Colonic mucosa (tissue), 4 donors: ENCODE results near the gene RPS6KC1. TPM values are rescaled to one million over a fixed set of nuclear protein-coding genes. Genes with fewer than 3 reads are reported as not detected.
"Not testable (repeated sequence)": the region's sequence is repeated elsewhere in the genome, so short reads cannot be mapped to it uniquely, and the experiment has no call there.

ENCODE experiments used
- DNase-seq: peaks from one replicate; pipeline ENCODE4 v3.0.0-alpha.2; 2020
- H3K27ac ChIP-seq: fragments of 200-600 bp; one replicate; pipeline ENCODE4 v1.8.0; 2021
- H3K27me3 ChIP-seq: fragments of 200-600 bp; one replicate; pipeline ENCODE4 v1.8.0; 2021
- H3K36me3 ChIP-seq: fragments of 200-600 bp; one replicate; pipeline ENCODE4 v1.8.0; 2021
- H3K4me1 ChIP-seq: fragments of 200-600 bp; one replicate; pipeline ENCODE4 v1.8.0; 2021; ENCODE audit warnings: mild to moderate bottlenecking
- H3K4me3 ChIP-seq: fragments of 200-600 bp; one replicate; pipeline ENCODE4 v1.8.0; 2021
- H3K9ac ChIP-seq, 2 donors: one replicate each; pipeline ENCODE4 v1.7.0; 2013; ENCODE audit warnings: control low read depth in 2 of 2, low read depth in 2 of 2, low read length in 2 of 2
- H3K9me3 ChIP-seq: fragments of 200-600 bp; one replicate; pipeline ENCODE4 v1.8.0; 2021
- intact Hi-C: fragments of 100-400 bp; cut with DNase I; formaldehyde crosslinking; loops from one replicate; pipeline ENCODE4 v1.14.1; 2022
- total RNA-seq, 2 donors: library from RNA; stranded (reverse); fragmentation: NEBNext Ultra II Directional in 1 of 2; extraction: Animal tissue kit (Norgen Biotek cat#: 25700) in 1 of 2; gene quantifications; one replicate each; pipeline ENCODE4 v1.2.1, GENCODE V29; 2021
- TF ChIP-seq, protein P1 (sequence below): fragments of 200-600 bp; IDR thresholded peaks from one replicate; pipeline ENCODE4 v1.8.0; 2022; ENCODE audit warnings: antibody characterized with exemption, mild to moderate bottlenecking
- donor health status: healthy.
- donor health status: DM: no; HTN: no; CAD: no.
- donor health status: DM: no; HTN: no; CAD: no.

The RPS6KC1 gene
- total RNA-seq, 2 donors from 2014 or later = 8.8 to 9.6 TPM

DNA sequence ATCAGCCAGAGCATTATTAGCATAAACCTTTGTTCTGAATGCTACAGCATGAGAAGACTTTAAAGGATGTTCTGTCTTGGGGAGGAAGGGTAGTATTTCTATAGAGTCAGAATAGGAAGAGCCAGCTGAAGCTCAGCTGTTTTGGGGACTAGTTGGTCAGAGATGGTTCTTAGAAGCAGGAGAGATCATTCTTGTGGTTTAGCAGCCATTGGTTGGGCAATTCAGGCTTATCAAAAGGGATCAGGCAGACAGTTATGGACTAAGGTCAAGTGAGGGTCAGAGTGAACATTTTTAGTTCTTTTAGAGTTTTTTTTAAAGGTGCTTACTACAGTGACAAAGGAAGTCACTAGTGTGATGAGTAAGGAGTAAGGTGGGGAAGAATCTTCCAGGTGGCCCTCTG, 245.5 kb downstream of the RPS6KC1 start:
- TF ChIP-seq, protein P1, sequence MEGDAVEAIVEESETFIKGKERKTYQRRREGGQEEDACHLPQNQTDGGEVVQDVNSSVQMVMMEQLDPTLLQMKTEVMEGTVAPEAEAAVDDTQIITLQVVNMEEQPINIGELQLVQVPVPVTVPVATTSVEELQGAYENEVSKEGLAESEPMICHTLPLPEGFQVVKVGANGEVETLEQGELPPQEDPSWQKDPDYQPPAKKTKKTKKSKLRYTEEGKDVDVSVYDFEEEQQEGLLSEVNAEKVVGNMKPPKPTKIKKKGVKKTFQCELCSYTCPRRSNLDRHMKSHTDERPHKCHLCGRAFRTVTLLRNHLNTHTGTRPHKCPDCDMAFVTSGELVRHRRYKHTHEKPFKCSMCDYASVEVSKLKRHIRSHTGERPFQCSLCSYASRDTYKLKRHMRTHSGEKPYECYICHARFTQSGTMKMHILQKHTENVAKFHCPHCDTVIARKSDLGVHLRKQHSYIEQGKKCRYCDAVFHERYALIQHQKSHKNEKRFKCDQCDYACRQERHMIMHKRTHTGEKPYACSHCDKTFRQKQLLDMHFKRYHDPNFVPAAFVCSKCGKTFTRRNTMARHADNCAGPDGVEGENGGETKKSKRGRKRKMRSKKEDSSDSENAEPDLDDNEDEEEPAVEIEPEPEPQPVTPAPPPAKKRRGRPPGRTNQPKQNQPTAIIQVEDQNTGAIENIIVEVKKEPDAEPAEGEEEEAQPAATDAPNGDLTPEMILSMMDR = no peak
- Histone ChIP-seq H3K4me1 (no peaks in the 10 kb centered on the region), H3K4me3 (no peak overlapping the region), H3K27ac (no peak overlapping the region), H3K36me3 (no peaks in the 10 kb centered on the region), H3K9me3 (no peaks in the 10 kb centered on the region), H3K9ac (no peak overlapping the region), H3K27me3 (no peaks in the 10 kb centered on the region)
- DNase-seq = no peak
- intact Hi-C loops = no loop called here

DNA sequence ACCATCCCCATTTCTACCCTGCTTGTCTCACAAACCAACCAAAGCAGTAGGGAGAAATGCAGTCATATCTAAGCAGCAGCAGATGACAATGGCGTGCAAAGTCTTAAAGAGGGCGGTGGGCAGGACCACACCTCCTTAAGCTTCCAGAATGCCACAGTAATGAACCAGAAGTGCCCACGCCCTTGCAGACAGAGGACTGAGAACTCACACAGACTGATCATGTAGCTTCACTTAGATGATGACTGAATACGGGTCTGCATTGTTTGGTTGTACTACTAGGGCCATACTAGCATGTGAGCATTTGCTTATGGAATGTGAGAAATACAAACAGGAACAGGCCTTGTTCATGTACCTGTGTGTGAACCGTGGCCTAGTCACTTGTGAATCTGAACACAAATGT, 246.0 kb downstream of the RPS6KC1 start:
- Histone ChIP-seq H3K27me3 (no peaks in the 10 kb centered on the region), H3K4me3 (no peak overlapping the region), H3K4me1 (no peaks in the 10 kb centered on the region), H3K9me3 (no peaks in the 10 kb centered on the region), H3K9ac (no peak overlapping the region), H3K36me3 (no peaks in the 10 kb centered on the region), H3K27ac (no peak overlapping the region)
- intact Hi-C loops = no loop called here
- TF ChIP-seq, protein P1 = no peak
- DNase-seq = no peak

DNA sequence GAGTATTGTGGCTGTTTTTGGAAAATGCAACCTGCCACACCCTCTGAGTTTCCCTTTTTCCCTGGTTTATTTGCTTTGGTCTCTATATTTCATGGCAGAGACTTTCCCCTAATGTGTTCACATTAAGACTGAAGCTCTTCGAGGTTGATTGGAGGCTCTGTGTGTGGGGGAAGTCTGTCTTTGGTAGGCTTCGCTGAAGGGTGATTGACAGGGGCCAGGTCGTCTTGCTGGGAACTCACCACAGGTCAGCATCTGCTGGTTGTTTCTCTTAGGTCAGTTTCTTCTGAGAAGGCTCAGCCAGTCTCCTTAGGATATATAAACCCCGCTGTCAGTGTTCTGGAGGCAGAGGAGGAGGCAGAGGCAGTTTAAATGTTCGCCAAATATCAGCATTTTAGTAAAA, 249.4 kb downstream of the RPS6KC1 start:
- no peaks in the 10 kb centered on the region for H3K27me3 ChIP-seq
- H3K4me1 ChIP-seq = no peaks in the 10 kb centered on the region
- H3K27ac ChIP-seq = no peak overlapping the region
- no peaks in the 10 kb centered on the region for H3K9me3 ChIP-seq
- no peak overlapping the region for H3K9ac ChIP-seq
- intact Hi-C loops = no loop called here
- no peaks in the 10 kb centered on the region for H3K36me3 ChIP-seq
- no peak for DNase-seq
- no peak overlapping the region for H3K4me3 ChIP-seq
- TF ChIP-seq, protein P1 = no peak

DNA sequence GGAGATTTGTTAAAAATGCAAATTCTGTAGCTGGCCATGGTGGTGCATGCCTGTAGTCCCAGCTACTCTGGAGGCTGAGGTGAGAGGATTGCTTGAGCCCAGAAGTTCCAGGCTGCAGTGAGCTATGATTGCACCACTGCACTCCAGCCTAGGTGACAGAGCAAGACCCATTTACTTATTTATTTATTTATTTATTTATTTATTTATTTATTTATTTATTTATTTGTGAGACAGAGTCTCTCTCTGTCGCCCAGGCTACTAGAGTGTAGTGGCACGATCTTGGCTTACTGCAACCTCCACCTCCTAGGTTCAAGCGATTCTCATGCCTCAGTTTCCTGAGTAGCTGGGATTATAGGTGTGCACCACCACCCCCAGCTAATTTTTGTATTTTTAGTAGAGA, 250.5 kb downstream of the RPS6KC1 start:
- H3K9me3 ChIP-seq, H3K27me3 ChIP-seq, H3K27ac ChIP-seq, DNase-seq, H3K4me3 ChIP-seq, H3K36me3 ChIP-seq, H3K9ac ChIP-seq, H3K4me1 ChIP-seq, intact Hi-C loops: not testable (repeated sequence)

DNA sequence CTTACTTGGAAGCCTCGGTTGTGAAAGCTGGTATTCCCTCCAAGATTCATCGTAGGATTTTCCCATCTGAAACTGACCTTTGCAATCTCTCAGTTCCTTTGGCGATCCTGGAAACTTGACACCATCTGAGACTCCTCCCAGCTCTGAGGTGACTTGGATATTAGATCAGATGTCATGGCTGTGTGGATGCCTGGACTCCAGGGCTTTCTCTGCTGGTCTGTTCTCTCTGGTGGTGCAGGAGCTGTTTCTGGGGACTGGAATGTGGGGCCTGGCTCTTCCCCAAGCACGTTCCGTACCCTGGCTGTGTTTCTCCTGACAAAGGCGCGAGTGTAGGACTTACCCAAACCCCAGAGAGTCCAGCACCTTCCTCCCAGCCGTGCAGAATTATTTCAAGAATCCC, 252.2 kb downstream of the RPS6KC1 start:
- H3K9me3 ChIP-seq = no peaks in the 10 kb centered on the region
- no peak overlapping the region for H3K9ac ChIP-seq
- no peak for DNase-seq
- H3K27ac ChIP-seq = no peak overlapping the region
- no peaks in the 10 kb centered on the region for H3K27me3 ChIP-seq
- TF ChIP-seq, protein P1 = no peak
- no peaks in the 10 kb centered on the region for H3K4me1 ChIP-seq
- H3K4me3 ChIP-seq = no peak overlapping the region
- no peaks in the 10 kb centered on the region for H3K36me3 ChIP-seq
- intact Hi-C loops = no loop called here

DNA sequence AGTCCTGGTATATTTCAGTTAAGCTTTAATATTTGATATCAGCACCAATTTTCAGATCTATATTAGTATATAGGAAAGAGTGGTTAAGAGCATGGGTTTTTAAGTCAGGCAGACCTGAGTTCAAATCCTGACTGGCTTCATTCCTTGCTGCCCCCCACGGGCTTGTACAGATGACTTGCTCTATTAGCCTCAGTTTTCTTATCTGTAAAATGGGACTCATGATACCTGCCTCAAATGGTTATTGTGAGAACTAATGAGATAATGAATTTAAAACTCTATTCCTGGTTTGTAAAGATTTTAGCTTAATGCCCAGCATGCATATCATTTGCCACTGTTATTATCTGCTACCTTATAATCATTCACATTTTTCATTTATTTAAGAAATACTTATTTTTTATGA, 264.5 kb downstream of the RPS6KC1 start:
- Histone ChIP-seq H3K36me3 (no peaks in the 10 kb centered on the region), H3K9ac (no peak overlapping the region), H3K9me3 (no peaks in the 10 kb centered on the region), H3K4me1 (no peaks in the 10 kb centered on the region), H3K27me3 (no peaks in the 10 kb centered on the region), H3K27ac (no peak overlapping the region), H3K4me3 (no peak overlapping the region)
- TF ChIP-seq, protein P1 = no peak
- no peak for DNase-seq
- intact Hi-C loops = no loop called here

DNA sequence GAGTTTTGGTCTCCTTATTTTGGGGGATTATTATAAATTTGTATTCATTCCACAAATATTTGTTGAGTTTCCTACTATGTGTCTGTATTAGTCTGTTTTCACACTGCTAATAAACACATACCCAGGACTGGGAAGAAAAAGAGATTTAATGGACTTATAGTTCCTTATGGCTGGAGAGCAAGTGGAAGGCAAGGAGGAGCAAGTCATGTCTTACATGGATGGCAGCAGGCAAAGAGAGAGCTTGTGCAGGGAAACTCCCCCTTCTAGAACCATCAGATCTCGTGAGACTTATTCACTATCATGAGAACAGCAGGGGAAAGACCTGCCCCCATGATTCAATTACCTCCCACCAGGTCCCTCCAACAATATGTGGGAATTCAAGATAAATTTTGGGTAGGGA, 267.4 kb downstream of the RPS6KC1 start:
- H3K9ac ChIP-seq, H3K27ac ChIP-seq, H3K4me1 ChIP-seq, H3K9me3 ChIP-seq, H3K27me3 ChIP-seq, DNase-seq, H3K36me3 ChIP-seq, H3K4me3 ChIP-seq, intact Hi-C loops: not testable (repeated sequence)
